HEK293T (cell line): Measurements from ENCODE around the gene EXOC8.

Source experiments
- CTBP1 ChIP-seq: fragments of 450-650 bp; IDR thresholded peaks from 2 replicates; pipeline ENCODE4 v1.6.1; 2016; ENCODE audit warnings: borderline replicate concordance
- FOXM1 ChIP-seq: fragments of 450-650 bp; IDR thresholded peaks from 2 replicates; pipeline ENCODE4 v1.6.1; 2017; ENCODE audit warnings: mild to moderate bottlenecking, borderline replicate concordance
- HDGF ChIP-seq: fragments of 450-650 bp; IDR thresholded peaks from 2 replicates; pipeline ENCODE4 v1.6.1; 2017; ENCODE audit warnings: antibody characterized with exemption, borderline replicate concordance
- SP1 ChIP-seq: fragments of 450-650 bp; IDR thresholded peaks from 2 replicates; pipeline ENCODE4 v1.6.1; 2017
- SUZ12 ChIP-seq: fragments of 450-650 bp; IDR thresholded peaks from 2 replicates; pipeline ENCODE4 v1.6.1; 2016; ENCODE audit warnings: mild to moderate bottlenecking
- TARDBP ChIP-seq: fragments of 450-650 bp; IDR thresholded peaks from 2 replicates; pipeline ENCODE4 v1.6.1; 2016
- ZNF384 ChIP-seq: fragments of 450-650 bp; IDR thresholded peaks from 2 replicates; pipeline ENCODE4 v1.6.1; 2016

DNA sequence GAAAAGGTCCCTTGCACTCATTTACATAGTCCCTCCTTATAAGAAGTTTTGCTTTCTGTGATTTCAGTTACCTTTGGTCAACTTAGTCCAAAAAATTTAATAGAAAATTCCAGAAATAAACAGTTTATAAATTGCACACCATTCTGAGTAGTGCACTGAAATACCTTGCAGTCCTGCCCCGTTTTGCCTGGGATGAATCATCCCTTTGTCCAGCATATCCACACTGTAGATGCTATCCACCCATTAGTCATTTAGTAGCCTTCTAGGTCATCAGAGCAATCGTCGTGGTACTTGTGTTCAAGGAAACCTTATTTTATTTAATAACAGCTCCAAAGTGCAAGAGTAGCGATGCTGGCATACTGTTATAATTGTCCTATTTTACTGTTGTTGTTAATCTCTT is 38.4 kb upstream of the EXOC8 start:
- TF ChIP-seq SUZ12 (no peak), SP1 (no peak), FOXM1 (no peak), CTBP1 (no peak), HDGF (no peak), ZNF384 (no peak), TARDBP (no peak)
